ENCODE measurements around the gene SPTBN2.

GRCh38 chr11:66708701-66709100 is 20.3 kb downstream of the SPTBN2 start:
- no peak for TF ChIP-seq CTCF (IDR thresholded peaks at IDR 0.05)
- no peak for TF ChIP-seq POLR2A (IDR thresholded peaks at IDR 0.05)

Measured in Peyer's patch (tissue), 4 donors.